GM10266 (cell line): ENCODE data around the gene TRIAP1.
"Not testable (repeated sequence)": the region's sequence is repeated elsewhere in the genome, so short reads cannot be mapped to it uniquely, and the experiment has no call there.

Experiments
- DNase-seq: peaks from one replicate; pipeline ENCODE4 v3.0.0; 2012; ENCODE audit errors: extremely low spot score
- CTCF ChIP-seq: IDR thresholded peaks from 2 replicates; pipeline ENCODE4 v1.5.1; 2012; ENCODE audit warnings: mild to moderate bottlenecking, low read depth; ENCODE audit not compliant: control insufficient read depth, insufficient read depth; ENCODE audit errors: missing control alignments

The TRIAP1 gene

GRCh38 chr12:120445911-120446843 is at the start of gene TRIAP1, which contains the start of gene GATC:
TSS of gene TRIAP1 (minus strand) at chr12:120446384. CDS start at chr12:120446372, 12 bp downstream.
TSS of gene GATC (plus strand) at chr12:120446444. CDS start at chr12:120446481, 37 bp downstream.
- no peak for TF ChIP-seq CTCF
- DNase-seq = peak; percentile 78

- peak; percentile 35 for DNase-seq
- TF ChIP-seq CTCF = no peak
Observed at GRCh38 chr12:120495186-120495730, 49.1 kb upstream of the TRIAP1 start.

- no peak for DNase-seq
- no peak for TF ChIP-seq CTCF
Observed at GRCh38 chr12:120490833-120491512, 44.8 kb upstream of the TRIAP1 start.

GRCh38 chr12:120490325-120490724 is 44.1 kb upstream of the TRIAP1 start:
- no peak for DNase-seq
- TF ChIP-seq CTCF = no peak

GRCh38 chr12:120489018-120489417 is 42.8 kb upstream of the TRIAP1 start:
- DNase-seq = no peak
- no peak for TF ChIP-seq CTCF

- no peak for DNase-seq
- no peak for TF ChIP-seq CTCF
Observed at GRCh38 chr12:120488057-120488640, 42.0 kb upstream of the TRIAP1 start.

GRCh38 chr12:120487552-120487951 is 41.4 kb upstream of the TRIAP1 start:
- DNase-seq = not testable (repeated sequence)
